Stimulated activated CD4-positive, alpha-beta T cell treated with anti-CD3 and anti-CD28 coated beads, Interleukin-12 subunit alpha, Interleukin-12 subunit beta, amount 100 ng/mL, for 48 hours (primary cell): ENCODE data around the gene SARDH.
"Not testable (repeated sequence)": the region's sequence is repeated elsewhere in the genome, so short reads cannot be mapped to it uniquely, and the experiment has no call there.

Experiments used
- DNase-seq, 3 donors: peaks; one replicate each; pipeline ENCODE4 v3.0.0-alpha.2; 2020; ENCODE audit warnings: low read depth in 2 of 3, low spot score in 1 of 3

SARDH gene

GRCh38 chr9:133687856-133688761, 50.0 kb downstream of the SARDH start:
- DNase-seq: no peak

GRCh38 chr9:133686642-133687575, 51.2 kb downstream of the SARDH start:
- no peak for DNase-seq

- no peak for DNase-seq
Observed at GRCh38 chr9:133685653-133686609, 52.2 kb downstream of the SARDH start.

- no peak for DNase-seq
Observed at GRCh38 chr9:133684936-133685361, 53.2 kb downstream of the SARDH start.

- DNase-seq: no peak
Observed at GRCh38 chr9:133684121-133684935, 53.8 kb downstream of the SARDH start.

- peak in 1 of 3 donors; percentile 30 for DNase-seq
Observed at GRCh38 chr9:133683586-133684120, 54.5 kb downstream of the SARDH start.

- DNase-seq: no peak
Observed at GRCh38 chr9:133682818-133683585, 55.1 kb downstream of the SARDH start.

- no peak for DNase-seq
Observed at GRCh38 chr9:133681658-133682306, 56.4 kb downstream of the SARDH start.

- no peak for DNase-seq
Observed at GRCh38 chr9:133680976-133681657, 57.0 kb downstream of the SARDH start.

GRCh38 chr9:133680250-133680975, 57.7 kb downstream of the SARDH start:
- no peak for DNase-seq

- no peak for DNase-seq
Observed at GRCh38 chr9:133679466-133680061, 58.6 kb downstream of the SARDH start.

- DNase-seq: no peak
Observed at GRCh38 chr9:133679056-133679455, 59.1 kb downstream of the SARDH start.

- DNase-seq: peak; percentile 13 to 47 (median 42)
Observed at GRCh38 chr9:133677126-133678010, 60.8 kb downstream of the SARDH start.

- no peak for DNase-seq
Observed at GRCh38 chr9:133676450-133676849, 61.7 kb downstream of the SARDH start.

- not testable (repeated sequence) for DNase-seq
Observed at GRCh38 chr9:133675796-133676195, 62.4 kb downstream of the SARDH start.

GRCh38 chr9:133674091-133674490, 64.1 kb downstream of the SARDH start:
- DNase-seq: no peak
